HepG2 (cell line): ENCODE results near the gene ACE. TPM values are rescaled to one million over a fixed set of nuclear protein-coding genes. Genes with fewer than 3 reads are reported as not detected.

ENCODE experiments used
- BRD4 ChIP-seq: sonication (generic); formaldehyde crosslinking; IDR thresholded peaks from 2 replicates; pipeline ENCODE4 v1.4.0; 2020; ENCODE audit warnings: missing genetic modification reagents
- CEBPB ChIP-seq: IDR thresholded peaks from 2 replicates; pipeline ENCODE4 v1.6.1; 2011; ENCODE audit warnings: low read depth, low read length, improper control_type of control experiment, borderline replicate concordance
- E2F2 ChIP-seq: sonication (generic); formaldehyde crosslinking; IDR thresholded peaks from 2 replicates; pipeline ENCODE4 v1.4.0; 2020; ENCODE audit warnings: missing genetic modification reagents, borderline replicate concordance
- FLYWCH1 ChIP-seq: sonication (generic); formaldehyde crosslinking; IDR thresholded peaks from 2 replicates; pipeline ENCODE4 v1.8.1; 2023; ENCODE audit warnings: mild to moderate bottlenecking, missing genetic modification reagents
- HOXA9 ChIP-seq: sonication (generic); formaldehyde crosslinking; IDR thresholded peaks from 2 replicates; pipeline ENCODE4 v1.8.1; 2022; ENCODE audit warnings: missing genetic modification reagents, mild to moderate bottlenecking, moderate library complexity, borderline replicate concordance
- NFE2 ChIP-seq: sonication (generic); formaldehyde crosslinking; IDR thresholded peaks from 2 replicates; pipeline ENCODE4 v1.4.0; 2020; ENCODE audit warnings: missing genetic modification reagents
- RFX3 ChIP-seq: IDR thresholded peaks from 2 replicates; pipeline ENCODE4 v1.6.1; 2016; ENCODE audit warnings: missing biosample characterization, missing genetic modification reagents
- SOX5 ChIP-seq: IDR thresholded peaks from 2 replicates; pipeline ENCODE4 v1.6.1; 2016; ENCODE audit warnings: borderline replicate concordance
- TCF7L2 ChIP-seq: IDR thresholded peaks from 2 replicates; pipeline ENCODE4 v1.6.1; 2011; ENCODE audit warnings: mild to moderate bottlenecking, low read depth, low read length, moderate library complexity
- TFDP1 ChIP-seq: IDR thresholded peaks from 2 replicates; pipeline ENCODE4 v1.6.1; 2016; ENCODE audit warnings: missing compliant biosample characterization, missing genetic modification reagents, borderline replicate concordance
- THAP9 ChIP-seq: sonication (generic); formaldehyde crosslinking; IDR thresholded peaks from 2 replicates; pipeline ENCODE4; 2020; ENCODE audit warnings: missing genetic modification reagents, mild to moderate bottlenecking, borderline replicate concordance
- ZC3H13 ChIP-seq: sonication (generic); formaldehyde crosslinking; IDR thresholded peaks from 2 replicates; pipeline ENCODE4 v1.8.1; 2023; ENCODE audit warnings: mild to moderate bottlenecking, missing genetic modification reagents, moderate library complexity
- ZNF17 ChIP-seq: sonication (generic); formaldehyde crosslinking; IDR thresholded peaks from 2 replicates; pipeline ENCODE4 v1.5.0; 2020; ENCODE audit warnings: mild to moderate bottlenecking, missing genetic modification reagents
- ZNF264 ChIP-seq: sonication (generic); formaldehyde crosslinking; IDR thresholded peaks from 2 replicates; pipeline ENCODE4 v1.4.0; 2020; ENCODE audit warnings: missing genetic modification reagents
- ZNF556 ChIP-seq: sonication (generic); formaldehyde crosslinking; IDR thresholded peaks from 2 replicates; pipeline ENCODE4 v1.4.0; 2020; ENCODE audit warnings: mild to moderate bottlenecking, missing genetic modification reagents, borderline replicate concordance
- ZNF883 ChIP-seq: sonication (generic); formaldehyde crosslinking; IDR thresholded peaks from 2 replicates; pipeline ENCODE4 v1.5.1; 2020; ENCODE audit warnings: mild to moderate bottlenecking, missing genetic modification reagents; ENCODE audit errors: not compliant biosample characterization
- polyA plus RNA-seq, 8 experiments: library from polyadenylated mRNA; depleted of rRNA in 3 of 8; stranded (reverse) in 7 of 8; unstranded in 1 of 8; fragments of >200 nt; fragmentation: Illumina TruSeq in 4 of 8; extraction: Trizol in 4 of 8; gene quantifications; 2 replicates each; pipeline versions ENCODE4 v1.2.1 to v1.2.3, GENCODE V29; 2011 to 2016; ENCODE audit warnings: low read depth in 4 of 8, missing spikeins in 1 of 8, mixed read lengths in 1 of 8; ENCODE audit not compliant: insufficient read depth in 1 of 8
- total RNA-seq, 5 experiments: library from RNA; depleted of rRNA; stranded (reverse); fragments of >200 nt; fragmentation: Illumina TruSeq; extraction: Trizol; gene quantifications; 2 replicates each; pipeline ENCODE4 v1.2.3, GENCODE V29; 2016; ENCODE audit warnings: low read depth in 1 of 5
- TF ChIP-seq, protein P1 (sequence below): IDR thresholded peaks from 2 replicates; pipeline ENCODE4 v1.6.1; 2016; ENCODE audit warnings: low read depth, control low read depth
- TF ChIP-seq, protein P2 (sequence below): sonication (generic); formaldehyde crosslinking; IDR thresholded peaks from 2 replicates; pipeline ENCODE4 v1.4.0; 2020; ENCODE audit warnings: missing genetic modification reagents

Gene ACE
- total and polyA plus RNA-seq, 2 of the 13 experiments (the other 11 are each of a cell fraction or from before 2014, with no cell fraction given): 0.08 to 0.13 TPM

DNA sequence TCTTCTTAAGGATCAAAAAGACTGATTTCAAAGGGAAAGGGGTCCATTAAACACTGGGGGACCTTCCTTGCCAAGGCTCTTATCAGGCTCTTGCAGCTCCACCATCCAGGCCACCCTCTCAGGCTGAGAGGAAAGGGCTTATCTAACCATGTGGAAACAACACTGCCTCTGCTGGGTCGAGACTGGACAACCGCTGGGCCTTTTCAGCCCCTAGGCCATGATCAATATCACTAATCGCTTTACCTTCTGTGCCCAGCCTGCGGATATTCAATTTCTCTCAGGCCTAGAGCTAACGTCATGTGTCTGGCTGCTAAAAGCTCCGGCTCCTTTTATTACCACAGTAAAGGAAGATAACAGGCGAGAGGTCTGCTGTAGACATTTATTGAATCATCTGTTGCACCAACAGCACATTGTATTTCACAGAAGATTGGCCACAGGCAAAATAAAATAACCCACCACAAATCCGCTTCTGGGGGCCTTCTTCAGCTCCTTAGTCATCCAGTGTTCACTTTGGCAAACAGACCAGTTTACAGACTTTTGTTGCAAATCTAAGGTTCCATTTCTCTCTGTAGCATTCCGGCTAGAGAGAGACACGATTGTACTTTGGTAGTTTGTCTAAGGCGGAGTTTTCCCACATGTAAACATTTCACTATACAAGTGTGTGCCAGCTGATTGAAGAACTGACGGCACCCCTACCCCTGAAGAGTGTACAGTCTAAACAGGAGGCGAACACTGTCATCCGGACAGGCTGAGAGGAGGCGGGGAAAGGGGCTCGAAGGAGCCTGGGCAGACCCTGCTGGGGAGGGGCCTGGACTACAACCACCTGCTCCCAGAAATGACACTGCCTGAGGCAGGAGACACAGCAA is 44.7 kb upstream of the ACE start (continued):
- TF ChIP-seq FLYWCH1 (CRISPR knock-in tag): no peak
- TF ChIP-seq HOXA9: no peak
- no peak for TF ChIP-seq E2F2 (CRISPR knock-in tag)
- no peak for TF ChIP-seq BRD4
- TF ChIP-seq TFDP1: 0 out of 2 replicates have a peak, but pooled peaks have one; percentile 46
- TF ChIP-seq ZNF883 (CRISPR knock-in tag): no peak
- TF ChIP-seq, protein P1, sequence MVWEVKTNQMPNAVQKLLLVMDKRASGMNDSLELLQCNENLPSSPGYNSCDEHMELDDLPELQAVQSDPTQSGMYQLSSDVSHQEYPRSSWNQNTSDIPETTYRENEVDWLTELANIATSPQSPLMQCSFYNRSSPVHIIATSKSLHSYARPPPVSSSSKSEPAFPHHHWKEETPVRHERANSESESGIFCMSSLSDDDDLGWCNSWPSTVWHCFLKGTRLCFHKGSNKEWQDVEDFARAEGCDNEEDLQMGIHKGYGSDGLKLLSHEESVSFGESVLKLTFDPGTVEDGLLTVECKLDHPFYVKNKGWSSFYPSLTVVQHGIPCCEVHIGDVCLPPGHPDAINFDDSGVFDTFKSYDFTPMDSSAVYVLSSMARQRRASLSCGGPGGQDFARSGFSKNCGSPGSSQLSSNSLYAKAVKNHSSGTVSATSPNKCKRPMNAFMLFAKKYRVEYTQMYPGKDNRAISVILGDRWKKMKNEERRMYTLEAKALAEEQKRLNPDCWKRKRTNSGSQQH: 0 out of 2 replicates have a peak, but pooled peaks have one; percentile 47
- TF ChIP-seq ZNF17 (CRISPR knock-in tag): no peak
- no peak for TF ChIP-seq CEBPB
- peak; percentile 39; the same call in 1 of the 2 replicates for TF ChIP-seq ZNF264 (CRISPR knock-in tag)
- no peak for TF ChIP-seq RFX3
- TF ChIP-seq ZNF556 (CRISPR knock-in tag): peak; percentile 39; the same call in 1 of the 2 replicates
- no peak for TF ChIP-seq THAP9
- TF ChIP-seq SOX5 (CRISPR knock-in tag): peak; percentile 77
- TF ChIP-seq, protein P2, sequence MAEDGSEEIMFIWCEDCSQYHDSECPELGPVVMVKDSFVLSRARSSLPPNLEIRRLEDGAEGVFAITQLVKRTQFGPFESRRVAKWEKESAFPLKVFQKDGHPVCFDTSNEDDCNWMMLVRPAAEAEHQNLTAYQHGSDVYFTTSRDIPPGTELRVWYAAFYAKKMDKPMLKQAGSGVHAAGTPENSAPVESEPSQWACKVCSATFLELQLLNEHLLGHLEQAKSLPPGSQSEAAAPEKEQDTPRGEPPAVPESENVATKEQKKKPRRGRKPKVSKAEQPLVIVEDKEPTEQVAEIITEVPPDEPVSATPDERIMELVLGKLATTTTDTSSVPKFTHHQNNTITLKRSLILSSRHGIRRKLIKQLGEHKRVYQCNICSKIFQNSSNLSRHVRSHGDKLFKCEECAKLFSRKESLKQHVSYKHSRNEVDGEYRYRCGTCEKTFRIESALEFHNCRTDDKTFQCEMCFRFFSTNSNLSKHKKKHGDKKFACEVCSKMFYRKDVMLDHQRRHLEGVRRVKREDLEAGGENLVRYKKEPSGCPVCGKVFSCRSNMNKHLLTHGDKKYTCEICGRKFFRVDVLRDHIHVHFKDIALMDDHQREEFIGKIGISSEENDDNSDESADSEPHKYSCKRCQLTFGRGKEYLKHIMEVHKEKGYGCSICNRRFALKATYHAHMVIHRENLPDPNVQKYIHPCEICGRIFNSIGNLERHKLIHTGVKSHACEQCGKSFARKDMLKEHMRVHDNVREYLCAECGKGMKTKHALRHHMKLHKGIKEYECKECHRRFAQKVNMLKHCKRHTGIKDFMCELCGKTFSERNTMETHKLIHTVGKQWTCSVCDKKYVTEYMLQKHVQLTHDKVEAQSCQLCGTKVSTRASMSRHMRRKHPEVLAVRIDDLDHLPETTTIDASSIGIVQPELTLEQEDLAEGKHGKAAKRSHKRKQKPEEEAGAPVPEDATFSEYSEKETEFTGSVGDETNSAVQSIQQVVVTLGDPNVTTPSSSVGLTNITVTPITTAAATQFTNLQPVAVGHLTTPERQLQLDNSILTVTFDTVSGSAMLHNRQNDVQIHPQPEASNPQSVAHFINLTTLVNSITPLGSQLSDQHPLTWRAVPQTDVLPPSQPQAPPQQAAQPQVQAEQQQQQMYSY: no peak
- no peak for TF ChIP-seq NFE2 (CRISPR knock-in tag)
- TF ChIP-seq TCF7L2: no peak
- TF ChIP-seq ZC3H13: no peak
